ENCODE data around the gene NDE1. TPM values are rescaled to one million over a fixed set of nuclear protein-coding genes. Genes with fewer than 3 reads are reported as not detected.

The NDE1 gene
- total and polyA plus RNA-seq, 9 of the 15 experiments (the other 6 are each of a cell fraction or from before 2014, with no cell fraction given): 3.1 to 59.9 (median 30.0) TPM

DNA sequence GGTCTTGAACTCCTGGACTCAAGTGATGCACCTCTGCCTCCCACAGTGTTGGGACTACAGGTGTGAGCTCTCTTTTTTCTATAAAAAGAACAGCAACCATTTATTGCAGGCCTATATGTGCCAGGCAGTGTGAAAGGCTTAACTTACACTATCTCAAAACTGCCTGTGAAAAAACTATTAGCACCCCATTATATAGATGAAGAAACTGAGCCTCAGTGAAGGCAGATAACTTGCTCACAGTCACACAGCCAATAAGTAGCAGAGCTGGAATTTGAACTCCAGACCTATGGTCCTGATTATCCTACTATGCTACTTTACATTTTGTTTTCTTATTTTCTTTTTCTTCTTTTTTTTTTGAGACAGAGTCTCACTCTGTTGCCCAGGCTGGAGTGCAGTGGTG, 15.1 kb downstream of the NDE1 start:
- no peak for TF ChIP-seq USF1 (CRISPR knock-in tag; IDR thresholded peaks at IDR 0.05)
- no peak for TF ChIP-seq ZNF668 (CRISPR knock-in tag; IDR thresholded peaks at IDR 0.05)
- no peak for TF ChIP-seq HDAC2 (IDR thresholded peaks at IDR 0.05)
- no peak for TF ChIP-seq MCM5 (IDR thresholded peaks at IDR 0.05; ENCODE audit: low read depth)
- TF ChIP-seq RFX5 (IDR thresholded peaks at IDR 0.05; ENCODE audit: low read depth, low read length): no peak
- no peak for TF ChIP-seq NELFE (IDR thresholded peaks at IDR 0.05; ENCODE audit: insufficient read depth, insufficient read length)
- TF ChIP-seq BACH1 (tag; IDR thresholded peaks at IDR 0.05): no peak
- no peak for TF ChIP-seq BHLHE40 (IDR thresholded peaks at IDR 0.05; ENCODE audit: low read length)
- TF ChIP-seq THRAP3 (IDR thresholded peaks at IDR 0.05; ENCODE audit: borderline replicate concordance): no peak
- TF ChIP-seq NFE2 (IDR thresholded peaks at IDR 0.05; ENCODE audit: low read depth): no peak
- 0 out of 2 replicates have a peak, but pooled peaks have one; percentile 21 for TF ChIP-seq BCOR (IDR thresholded peaks at IDR 0.05)
- TF ChIP-seq CBX5 (IDR thresholded peaks at IDR 0.05; ENCODE audit: borderline replicate concordance, low read depth): no peak
- TF ChIP-seq, protein P1, sequence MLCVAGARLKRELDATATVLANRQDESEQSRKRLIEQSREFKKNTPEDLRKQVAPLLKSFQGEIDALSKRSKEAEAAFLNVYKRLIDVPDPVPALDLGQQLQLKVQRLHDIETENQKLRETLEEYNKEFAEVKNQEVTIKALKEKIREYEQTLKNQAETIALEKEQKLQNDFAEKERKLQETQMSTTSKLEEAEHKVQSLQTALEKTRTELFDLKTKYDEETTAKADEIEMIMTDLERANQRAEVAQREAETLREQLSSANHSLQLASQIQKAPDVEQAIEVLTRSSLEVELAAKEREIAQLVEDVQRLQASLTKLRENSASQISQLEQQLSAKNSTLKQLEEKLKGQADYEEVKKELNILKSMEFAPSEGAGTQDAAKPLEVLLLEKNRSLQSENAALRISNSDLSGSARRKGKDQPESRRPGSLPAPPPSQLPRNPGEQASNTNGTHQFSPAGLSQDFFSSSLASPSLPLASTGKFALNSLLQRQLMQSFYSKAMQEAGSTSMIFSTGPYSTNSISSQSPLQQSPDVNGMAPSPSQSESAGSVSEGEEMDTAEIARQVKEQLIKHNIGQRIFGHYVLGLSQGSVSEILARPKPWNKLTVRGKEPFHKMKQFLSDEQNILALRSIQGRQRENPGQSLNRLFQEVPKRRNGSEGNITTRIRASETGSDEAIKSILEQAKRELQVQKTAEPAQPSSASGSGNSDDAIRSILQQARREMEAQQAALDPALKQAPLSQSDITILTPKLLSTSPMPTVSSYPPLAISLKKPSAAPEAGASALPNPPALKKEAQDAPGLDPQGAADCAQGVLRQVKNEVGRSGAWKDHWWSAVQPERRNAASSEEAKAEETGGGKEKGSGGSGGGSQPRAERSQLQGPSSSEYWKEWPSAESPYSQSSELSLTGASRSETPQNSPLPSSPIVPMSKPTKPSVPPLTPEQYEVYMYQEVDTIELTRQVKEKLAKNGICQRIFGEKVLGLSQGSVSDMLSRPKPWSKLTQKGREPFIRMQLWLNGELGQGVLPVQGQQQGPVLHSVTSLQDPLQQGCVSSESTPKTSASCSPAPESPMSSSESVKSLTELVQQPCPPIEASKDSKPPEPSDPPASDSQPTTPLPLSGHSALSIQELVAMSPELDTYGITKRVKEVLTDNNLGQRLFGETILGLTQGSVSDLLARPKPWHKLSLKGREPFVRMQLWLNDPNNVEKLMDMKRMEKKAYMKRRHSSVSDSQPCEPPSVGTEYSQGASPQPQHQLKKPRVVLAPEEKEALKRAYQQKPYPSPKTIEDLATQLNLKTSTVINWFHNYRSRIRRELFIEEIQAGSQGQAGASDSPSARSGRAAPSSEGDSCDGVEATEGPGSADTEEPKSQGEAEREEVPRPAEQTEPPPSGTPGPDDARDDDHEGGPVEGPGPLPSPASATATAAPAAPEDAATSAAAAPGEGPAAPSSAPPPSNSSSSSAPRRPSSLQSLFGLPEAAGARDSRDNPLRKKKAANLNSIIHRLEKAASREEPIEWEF (CRISPR knock-in tag; IDR thresholded peaks at IDR 0.05): no peak
- TF ChIP-seq PREB (CRISPR knock-in tag; IDR thresholded peaks at IDR 0.05): no peak
- peak; percentile 78 for TF ChIP-seq RBM25 (IDR thresholded peaks at IDR 0.05; ENCODE audit: low read depth, low read length, severe bottlenecking)
- TF ChIP-seq ARNT (IDR thresholded peaks at IDR 0.05): no peak
- TF ChIP-seq, protein P2, sequence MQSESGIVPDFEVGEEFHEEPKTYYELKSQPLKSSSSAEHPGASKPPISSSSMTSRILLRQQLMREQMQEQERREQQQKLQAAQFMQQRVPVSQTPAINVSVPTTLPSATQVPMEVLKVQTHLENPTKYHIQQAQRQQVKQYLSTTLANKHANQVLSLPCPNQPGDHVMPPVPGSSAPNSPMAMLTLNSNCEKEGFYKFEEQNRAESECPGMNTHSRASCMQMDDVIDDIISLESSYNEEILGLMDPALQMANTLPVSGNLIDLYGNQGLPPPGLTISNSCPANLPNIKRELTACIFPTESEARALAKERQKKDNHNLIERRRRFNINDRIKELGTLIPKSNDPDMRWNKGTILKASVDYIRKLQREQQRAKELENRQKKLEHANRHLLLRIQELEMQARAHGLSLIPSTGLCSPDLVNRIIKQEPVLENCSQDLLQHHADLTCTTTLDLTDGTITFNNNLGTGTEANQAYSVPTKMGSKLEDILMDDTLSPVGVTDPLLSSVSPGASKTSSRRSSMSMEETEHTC (IDR thresholded peaks at IDR 0.05): no peak
- POLR2A ChIA-PET: no interaction called here
- Histone ChIP-seq H3K79me2 (ENCODE audit: control insufficient read depth, insufficient read depth, low read length) (peaks cover 32% of the 10 kb centered on the region), H3K9ac (ENCODE audit: insufficient read depth in 1 of 2, low read depth in 2 of 2, low read length in 2 of 2) (no peak overlapping the region), H3K4me3 (no peak overlapping the region), H3K36me3 (ENCODE audit: control insufficient read depth, insufficient read depth, low read length) (peaks cover 52% of the 10 kb centered on the region), H2AFZ (ENCODE audit: low read depth, low read length) (no peak overlapping the region), H4K20me1 (replicated peaks; ENCODE audit: control insufficient read depth, insufficient read depth, low read length) (peaks cover 5% of the 10 kb centered on the region; the same call in 1 of the 2 replicates), H3K4me1 (replicated peaks in 1 of 2; ENCODE audit: control insufficient read depth in 2 of 2, insufficient read depth in 2 of 2, low read length in 2 of 2) (peaks cover 13% of the 10 kb centered on the region in 2 experiments; a peak in 4 of 5 replicates), H3K4me2 (ENCODE audit: insufficient read depth, low read length) (no peak overlapping the region), H3K9me1 (ENCODE audit: control insufficient read depth, insufficient read depth, low read length) (peaks cover 3% of the 10 kb centered on the region), H3K9me3 (replicated peaks; ENCODE audit: control insufficient read depth, insufficient read depth, low read depth, low read length) (no peaks in the 10 kb centered on the region), H3K27ac (ENCODE audit: extremely low read depth, low read depth, low read length) (no peak overlapping the region), H3K27me3 (ENCODE audit: control insufficient read depth in 2 of 2, insufficient read depth in 2 of 2, low read length in 2 of 2) (no peaks in the 10 kb centered on the region)
- FAIRE-seq: no peak
- no TSS peak for BruUV-seq (replicated peaks)
- CTCF ChIA-PET (ENCODE audit: low intra/inter-chr PET ratio): no interaction called here
- intact Hi-C loops (cut with micrococcal nuclease): no loop called here
- no peak for ATAC-seq
- DNase-seq (ENCODE audit: extremely low read depth in 1 of 4, low spot score in 3 of 4): no peak
- in situ Hi-C loops (cut with MboI): no loop called here
